Fibroblast of skin of scalp (primary cell): Measurements from ENCODE around the gene OR10J5. TPM values are rescaled to one million over a fixed set of nuclear protein-coding genes. Genes with fewer than 3 reads are reported as not detected.
"Not testable (repeated sequence)": the region's sequence is repeated elsewhere in the genome, so short reads cannot be mapped to it uniquely, and the experiment has no call there.

Experiments
- DNase-seq: peaks from one replicate; pipeline ENCODE4 v3.0.0-alpha.2; 2013
- polyA plus RNA-seq, 2 experiments: library from polyadenylated mRNA; unstranded; fragments of 120-200 nt; gene quantifications; one replicate each; pipeline ENCODE4 v1.2.1, GENCODE V29; 2013; ENCODE audit not compliant: insufficient read length in 2 of 2

The OR10J5 gene, protein sequence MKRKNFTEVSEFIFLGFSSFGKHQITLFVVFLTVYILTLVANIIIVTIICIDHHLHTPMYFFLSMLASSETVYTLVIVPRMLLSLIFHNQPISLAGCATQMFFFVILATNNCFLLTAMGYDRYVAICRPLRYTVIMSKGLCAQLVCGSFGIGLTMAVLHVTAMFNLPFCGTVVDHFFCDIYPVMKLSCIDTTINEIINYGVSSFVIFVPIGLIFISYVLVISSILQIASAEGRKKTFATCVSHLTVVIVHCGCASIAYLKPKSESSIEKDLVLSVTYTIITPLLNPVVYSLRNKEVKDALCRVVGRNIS
- polyA plus RNA-seq (2013, experiment 1 of 2; ENCODE audit: insufficient read length) = not detected
- not detected for polyA plus RNA-seq (2013, experiment 2 of 2; ENCODE audit: insufficient read length)

- no peak for DNase-seq
Observed at GRCh38 chr1:159535907-159536306, at the start of gene OR10J5. Gene OR10J5 (minus strand): TSS chr1:159536007. CDS start chr1:159536007, 0 bp downstream.

DNA sequence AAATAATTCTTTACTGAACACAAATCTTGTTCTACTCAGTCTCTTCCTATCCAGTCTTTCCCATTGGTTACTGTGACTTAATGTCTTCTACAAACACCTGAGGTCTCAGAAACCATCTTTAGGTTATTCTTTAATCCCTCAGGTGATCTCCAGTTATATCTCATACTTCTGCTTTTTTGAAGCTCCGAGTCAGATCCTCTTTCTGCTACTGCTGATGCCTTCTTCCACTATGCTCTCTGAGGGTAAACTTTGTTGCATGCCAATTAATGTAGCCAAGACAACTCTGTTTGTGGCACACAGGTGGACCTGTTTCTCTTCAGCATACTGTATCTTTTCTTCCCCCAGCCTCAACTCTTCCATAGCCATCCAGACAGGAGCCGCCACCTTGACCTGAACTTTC, 48.7 kb upstream of the OR10J5 start:
- DNase-seq = no peak

DNA sequence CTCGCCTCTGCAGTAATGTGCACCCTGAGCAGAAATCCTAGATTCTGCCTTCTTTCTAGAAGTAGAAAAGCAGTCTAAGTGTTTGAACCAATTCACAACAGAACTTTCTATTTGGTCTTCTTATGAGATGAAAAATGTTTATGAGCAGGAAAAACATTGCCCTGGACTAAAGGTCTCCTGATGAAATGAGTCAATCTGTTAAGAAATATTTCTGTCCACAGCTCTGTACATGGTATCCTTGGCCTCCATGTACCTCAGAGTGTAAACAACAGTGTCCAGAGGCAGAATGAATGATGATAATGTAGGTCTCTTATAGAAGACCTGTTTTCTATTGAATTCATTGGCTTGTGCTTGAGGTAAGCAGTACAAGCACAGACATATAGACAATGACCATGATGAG, 45.6 kb upstream of the OR10J5 start:
- no peak for DNase-seq

DNA sequence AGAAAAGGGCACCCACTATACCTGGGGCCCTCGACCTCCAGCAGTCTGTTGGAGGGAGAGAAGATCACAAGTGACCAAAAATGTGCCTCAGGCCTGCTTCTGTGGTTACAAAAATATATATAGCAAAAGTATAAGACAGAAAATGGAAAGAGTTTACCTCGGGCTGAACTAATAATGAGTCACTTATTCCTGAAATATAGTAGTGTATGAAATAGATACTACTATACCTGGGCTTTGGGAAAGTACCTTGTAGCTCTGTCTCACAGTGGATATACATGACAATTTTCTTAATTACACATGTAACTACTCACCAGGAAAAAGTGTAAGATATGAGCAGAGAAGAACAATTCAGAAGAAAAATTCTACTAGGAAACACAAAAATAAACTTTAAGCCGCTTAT, 44.5 kb upstream of the OR10J5 start:
- no peak for DNase-seq

DNA sequence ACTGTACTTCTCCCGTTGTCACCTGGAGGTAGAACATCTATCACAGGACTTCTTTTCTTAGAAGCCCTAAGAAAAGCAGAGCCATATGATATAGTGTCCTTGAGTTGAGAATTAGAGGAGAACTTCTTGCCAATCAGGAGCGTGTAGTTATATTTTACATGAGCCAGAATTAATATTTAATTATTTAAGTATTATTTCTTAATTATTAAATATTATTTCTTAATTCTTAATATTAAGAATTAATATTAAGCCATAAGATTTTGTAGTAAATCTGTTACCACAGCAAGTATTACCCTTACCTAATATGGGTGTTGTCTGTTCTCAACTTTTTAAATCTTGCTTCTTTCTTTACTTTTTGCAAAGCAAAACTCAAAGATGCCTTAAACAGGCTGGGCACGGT, 41.6 kb upstream of the OR10J5 start:
- DNase-seq = no peak

- no peak for DNase-seq
Observed at GRCh38 chr1:159562680-159563079, 26.9 kb upstream of the OR10J5 start.

DNA sequence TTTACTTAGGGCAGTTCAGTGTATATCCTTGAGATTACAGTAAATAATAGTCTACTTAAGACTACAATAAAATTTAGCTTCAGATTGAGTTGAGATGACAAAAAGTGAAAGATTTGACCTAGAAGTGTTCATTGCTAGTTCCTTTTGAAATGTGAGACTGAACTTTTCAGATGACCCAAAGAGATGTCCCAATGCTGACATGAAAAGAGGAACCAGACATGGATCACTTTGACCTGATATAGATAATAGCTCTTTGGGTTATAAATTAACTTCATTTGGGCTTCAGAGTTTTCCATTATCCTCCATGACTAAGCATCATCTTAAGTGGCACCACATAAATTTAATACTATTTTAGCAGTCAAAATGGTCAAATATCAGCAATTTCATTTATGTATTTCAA, 25.7 kb upstream of the OR10J5 start:
- DNase-seq = no peak

DNA sequence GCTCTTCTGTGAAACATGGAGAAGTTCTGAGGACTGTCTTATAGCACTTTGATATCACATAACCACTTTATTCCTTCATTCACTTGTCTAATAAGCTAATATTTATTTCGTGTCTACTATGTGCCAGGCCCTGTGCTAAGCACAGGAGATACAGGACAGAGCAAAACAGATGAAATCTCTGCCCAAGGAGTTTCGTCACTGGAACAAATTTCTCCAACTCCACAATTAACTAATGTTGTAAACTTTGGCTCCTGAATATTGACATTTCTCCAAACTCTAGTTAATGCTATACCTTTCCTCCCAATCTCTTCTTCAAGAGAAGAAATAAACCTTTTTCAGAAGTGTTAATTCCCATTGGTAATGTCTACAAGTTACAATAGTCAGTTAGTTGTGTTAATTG, 24.8 kb upstream of the OR10J5 start:
- no peak for DNase-seq

DNA sequence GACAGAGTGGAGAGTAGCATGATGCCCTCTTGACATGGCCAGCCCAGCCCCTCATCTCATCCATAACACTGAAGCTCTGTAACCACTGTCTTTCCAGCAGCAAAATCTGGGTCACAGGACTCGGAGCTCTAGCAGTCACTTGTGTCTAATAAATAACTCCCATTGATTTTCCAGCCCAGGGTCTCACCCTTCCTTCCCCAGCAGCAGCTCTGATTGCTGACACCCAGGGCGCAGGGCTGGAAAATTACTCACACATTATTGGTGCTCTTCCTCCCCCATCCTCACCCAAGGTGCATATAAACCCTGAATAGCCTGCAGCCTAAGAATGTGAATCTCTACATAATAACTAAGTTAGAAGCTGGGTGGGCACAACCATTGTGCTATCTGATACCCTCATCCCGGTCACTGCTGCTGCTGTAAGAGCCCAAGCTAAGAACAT, 21.1 kb upstream of the OR10J5 start:
- no peak for DNase-seq

- DNase-seq = no peak
Observed at GRCh38 chr1:159554696-159555095, 18.9 kb upstream of the OR10J5 start.

DNA sequence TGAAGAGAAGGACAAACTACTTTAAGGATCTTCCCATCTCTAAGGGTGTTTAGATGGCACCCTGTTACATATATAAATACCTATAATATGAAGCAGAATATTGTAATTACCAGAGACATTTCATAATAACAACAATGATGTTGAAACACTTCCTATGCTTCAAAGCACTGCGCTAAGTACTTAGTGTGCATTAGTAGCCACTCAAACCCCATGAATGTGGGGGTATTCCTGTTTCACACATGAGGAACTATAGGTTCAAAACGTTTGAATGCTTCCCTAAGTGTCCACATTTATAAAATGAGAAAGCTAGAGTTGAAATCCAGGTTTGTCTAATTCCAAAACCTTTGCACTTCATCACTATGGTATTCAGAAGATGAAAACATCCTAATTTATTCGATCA, 18.5 kb upstream of the OR10J5 start:
- DNase-seq = no peak

GRCh38 chr1:159548126-159548525, 12.3 kb upstream of the OR10J5 start:
- no peak for DNase-seq

GRCh38 chr1:159532922-159533321, 2.9 kb downstream of the OR10J5 start:
- no peak for DNase-seq

GRCh38 chr1:159524792-159525191, 11.0 kb downstream of the OR10J5 start:
- DNase-seq = not testable (repeated sequence)

- peak; percentile 5 for DNase-seq
Observed at GRCh38 chr1:159510229-159510541, 25.6 kb downstream of the OR10J5 start.

GRCh38 chr1:159509440-159510228, 26.2 kb downstream of the OR10J5 start:
- DNase-seq = no peak

DNA sequence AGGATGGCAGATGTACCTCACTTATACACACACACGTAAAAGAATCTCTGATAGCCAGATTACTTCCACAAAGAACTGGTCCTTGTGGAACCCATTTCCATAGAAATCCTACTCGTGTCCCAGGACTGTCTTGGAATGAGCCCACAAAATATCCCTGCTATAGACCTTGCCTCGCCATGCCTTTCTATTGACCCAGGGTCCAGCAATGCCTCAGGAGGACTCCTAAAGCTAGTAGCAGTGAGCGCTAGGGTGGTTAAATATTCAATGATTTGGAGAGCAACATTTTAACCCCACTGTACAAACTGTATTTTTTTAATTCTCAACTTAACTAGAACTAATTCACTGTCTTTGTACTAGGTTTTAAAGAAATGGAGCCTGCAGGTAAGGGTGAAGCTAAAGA, 26.9 kb downstream of the OR10J5 start:
- DNase-seq = no peak

GRCh38 chr1:159505676-159506075, 30.1 kb downstream of the OR10J5 start:
- DNase-seq = no peak

DNA sequence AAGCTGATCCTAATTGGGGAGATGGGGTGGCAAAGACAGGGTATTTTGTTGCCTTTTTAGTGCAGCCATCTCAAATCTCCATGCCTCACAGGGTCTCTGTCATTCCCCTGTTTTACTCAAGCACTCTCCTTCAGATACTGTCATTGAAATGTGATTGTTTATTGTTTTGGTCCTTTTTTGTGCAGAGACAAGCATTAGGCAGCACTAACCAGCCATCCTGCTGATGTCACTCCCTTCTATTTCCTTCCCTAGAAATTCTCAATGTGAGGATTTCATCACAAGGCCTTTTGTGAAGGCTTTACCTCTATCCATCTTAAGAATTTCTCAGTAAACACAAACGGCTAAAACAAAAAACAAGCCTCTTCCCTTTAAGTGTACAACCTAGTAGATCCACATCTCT, 34.7 kb downstream of the OR10J5 start:
- no peak for DNase-seq

- not testable (repeated sequence) for DNase-seq
Observed at GRCh38 chr1:159494513-159495210, 41.1 kb downstream of the OR10J5 start.

DNA sequence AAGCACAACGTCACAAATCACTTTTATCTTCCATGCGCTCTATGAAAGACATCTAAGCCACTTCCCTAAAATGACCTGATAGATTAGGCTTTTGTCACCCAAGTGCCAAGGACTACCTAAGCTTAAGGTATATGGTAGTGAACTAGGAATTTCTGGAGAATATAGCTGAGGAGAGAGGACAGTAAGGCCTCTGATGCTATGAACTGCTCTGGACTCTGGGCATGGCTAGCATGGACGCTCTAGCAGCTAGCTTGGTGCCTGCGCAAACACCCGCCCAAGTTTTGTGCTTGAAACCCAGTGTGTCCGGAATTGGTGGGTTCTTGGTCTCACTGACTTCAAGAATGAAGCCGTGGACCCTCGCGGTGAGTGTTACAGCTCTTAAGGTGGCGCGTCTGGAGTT, 42.5 kb downstream of the OR10J5 start:
- DNase-seq = no peak

- DNase-seq = peak; percentile 36
Observed at GRCh38 chr1:159492575-159493323, 43.1 kb downstream of the OR10J5 start.
